Sciatic nerve (tissue), 2 donors: Measurements from ENCODE around the gene TGFBI. TPM values are rescaled to one million over a fixed set of nuclear protein-coding genes. Genes with fewer than 3 reads are reported as not detected.

Experiments used
- ATAC-seq: fragments of 200-7000 bp; cut with Tn5 transposase; one replicate; pipeline ENCODE4 v1.9.1; 2020; ENCODE audit warnings: mild to moderate bottlenecking, moderate library complexity
- DNase-seq: peaks from one replicate; pipeline ENCODE4 v3.0.0-alpha.2; 2020; ENCODE audit warnings: low spot score
- intact Hi-C: fragments of 100-400 bp; cut with DNase I; formaldehyde crosslinking; loops from one replicate; pipeline ENCODE4 v1.14.2; 2022
- total RNA-seq: library from RNA; stranded (reverse); fragmentation: NEBNext Ultra II Directional; extraction: Animal tissue kit (Norgen Biotek cat#: 25700); gene quantifications from one replicate; pipeline ENCODE4 v1.2.1, GENCODE V29; 2021
- donor health status: DM: no; HTN: no; CAD: no.
- donor health status: DM: no; HTN: no; CAD: no.

Gene TGFBI
- total RNA-seq, 1 donor from 2014 or later, result 232 TPM

- DNase-seq (no peak), ATAC-seq (no peak)
- intact Hi-C loops, result no loop called here
These were observed 28.7 kb downstream of the TGFBI start for GRCh38 chr5:136057401-136058038.

DNA sequence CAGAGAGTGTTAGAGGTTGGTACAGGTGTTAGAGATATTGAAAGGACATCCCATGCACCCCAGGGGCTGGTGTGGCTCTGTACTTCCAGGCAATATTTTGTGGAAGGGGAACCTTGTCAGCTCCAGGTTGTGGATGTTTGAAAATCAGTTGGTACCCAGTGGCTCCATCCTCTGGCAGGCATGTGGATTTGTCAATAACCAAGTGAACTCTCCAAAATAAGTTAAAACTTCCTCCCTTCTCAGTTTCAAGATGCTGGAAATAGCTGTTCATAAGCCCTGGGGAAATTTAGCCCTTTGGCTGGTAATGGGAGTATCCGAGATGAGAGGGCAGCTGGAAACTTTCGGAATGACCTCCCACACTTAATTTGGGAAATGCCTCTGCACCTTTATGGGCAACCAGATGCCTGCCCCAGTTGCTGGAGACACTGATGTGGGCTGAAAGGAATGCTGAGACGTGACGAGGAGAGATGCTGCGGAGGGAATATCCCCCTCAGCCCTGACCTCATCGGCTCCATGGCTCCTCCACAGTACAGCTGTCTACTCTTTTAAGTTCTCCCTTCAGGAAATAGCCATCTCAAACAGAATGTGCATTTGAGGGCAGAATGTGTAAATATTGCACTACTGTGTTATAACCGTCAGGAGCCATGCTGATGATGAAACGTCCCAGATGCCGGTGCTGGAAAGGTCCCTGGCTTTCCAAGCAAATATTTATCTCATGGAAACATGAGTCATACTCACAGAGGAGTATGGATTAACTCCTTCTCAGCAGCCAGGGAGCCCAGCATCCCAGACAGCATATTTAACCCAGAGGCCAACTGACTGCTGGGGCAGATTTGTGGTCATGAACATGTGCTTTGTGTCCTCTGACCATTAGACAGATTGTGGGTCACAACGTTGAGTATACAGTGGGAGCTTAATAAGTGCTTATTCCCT is 29.5 kb downstream of the TGFBI start:
- peak; percentile 82 for ATAC-seq
- intact Hi-C loops, result no loop called here
- peak; percentile 76 for DNase-seq

DNA sequence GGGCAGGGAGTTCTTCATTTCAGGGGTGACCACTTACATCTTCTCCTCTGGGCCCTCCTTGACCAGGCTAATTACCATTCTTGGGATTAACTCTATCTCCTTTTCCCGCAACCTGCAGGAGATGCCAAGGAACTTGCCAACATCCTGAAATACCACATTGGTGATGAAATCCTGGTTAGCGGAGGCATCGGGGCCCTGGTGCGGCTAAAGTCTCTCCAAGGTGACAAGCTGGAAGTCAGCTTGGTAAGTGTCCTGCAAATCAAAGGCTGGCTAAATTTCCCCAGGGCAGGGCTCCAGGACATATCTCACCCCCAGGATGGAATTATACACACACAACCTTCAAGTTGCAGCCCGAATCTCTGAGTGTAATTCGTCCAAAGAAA is 30.2 kb downstream of the TGFBI start:
- DNase-seq (no peak), ATAC-seq (no peak)
- intact Hi-C loops, result no loop called here

- intact Hi-C loops, result no loop called here
- DNase-seq (no peak), ATAC-seq (no peak)
These were observed 32.2 kb downstream of the TGFBI start for GRCh38 chr5:136060963-136061362.

DNA sequence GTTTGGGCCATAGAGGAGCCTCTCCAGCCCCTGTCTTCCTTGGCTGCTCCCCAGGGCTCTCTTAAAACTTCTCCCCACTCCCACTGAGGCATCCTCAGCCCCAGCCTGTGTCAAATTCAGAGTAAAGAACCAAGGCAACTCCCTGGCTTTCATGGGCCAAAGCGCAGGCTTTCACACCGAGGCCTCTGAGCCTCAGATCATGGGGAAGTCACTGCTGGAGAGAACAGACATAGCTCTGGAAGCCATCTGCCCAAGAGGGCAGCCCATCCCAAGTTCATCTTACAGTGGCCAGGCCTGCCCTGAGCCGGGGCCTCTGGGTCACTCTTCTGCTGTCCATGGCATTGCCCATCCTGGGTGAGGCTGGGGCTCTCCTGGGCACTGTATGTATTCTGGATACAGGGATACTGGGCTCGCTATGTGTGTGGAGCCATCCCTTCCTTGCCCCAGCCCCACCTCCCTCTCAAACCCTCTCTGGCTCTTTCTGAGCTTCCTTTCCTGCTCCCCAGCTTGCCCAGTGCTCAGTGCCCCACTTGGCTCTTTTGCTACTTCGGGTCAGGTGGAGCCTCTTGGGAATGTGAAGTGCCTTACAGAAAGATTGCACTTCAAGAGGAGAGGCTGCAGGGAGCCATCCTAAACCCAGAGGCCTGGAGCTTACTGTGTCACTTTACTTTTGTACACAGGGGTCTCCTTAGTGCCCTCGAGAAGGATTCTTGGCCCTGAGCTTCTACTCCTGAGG is 33.0 kb downstream of the TGFBI start:
- intact Hi-C loops, result no loop called here
- DNase-seq (no peak), ATAC-seq (no peak)

- DNase-seq (no peak), ATAC-seq (no peak)
- intact Hi-C loops, result no loop called here
These were observed 33.8 kb downstream of the TGFBI start for GRCh38 chr5:136062366-136063274.

GRCh38 chr5:136063778-136064465 is 35.1 kb downstream of the TGFBI start:
- DNase-seq (no peak), ATAC-seq (no peak)
- intact Hi-C loops, result no loop called here

GRCh38 chr5:136064510-136064909 is 35.7 kb downstream of the TGFBI start:
- DNase-seq (no peak), ATAC-seq (peak; percentile 29)
- intact Hi-C loops, result no loop called here

DNA sequence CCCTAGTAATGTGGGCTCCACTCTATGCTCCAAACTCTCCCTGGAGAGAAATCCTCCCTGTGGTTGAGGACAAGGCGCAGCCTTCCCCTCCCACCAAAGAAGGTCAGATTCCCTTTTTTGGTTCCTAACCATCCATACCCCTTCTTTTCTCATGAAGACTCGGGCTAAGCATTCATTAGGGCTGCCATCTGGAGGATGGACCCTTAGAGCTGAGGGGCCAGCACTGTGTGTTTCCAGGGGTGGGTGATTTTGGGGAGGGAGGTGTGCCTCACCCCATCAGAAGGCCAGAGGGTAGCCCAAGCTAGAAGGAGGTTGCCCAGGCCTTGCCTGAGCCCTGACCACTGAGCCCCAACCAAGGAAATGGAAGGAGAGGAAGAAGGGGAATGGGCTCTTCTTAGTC is 36.8 kb downstream of the TGFBI start:
- ATAC-seq (no peak), DNase-seq (no peak)
- intact Hi-C loops, result no loop called here

DNA sequence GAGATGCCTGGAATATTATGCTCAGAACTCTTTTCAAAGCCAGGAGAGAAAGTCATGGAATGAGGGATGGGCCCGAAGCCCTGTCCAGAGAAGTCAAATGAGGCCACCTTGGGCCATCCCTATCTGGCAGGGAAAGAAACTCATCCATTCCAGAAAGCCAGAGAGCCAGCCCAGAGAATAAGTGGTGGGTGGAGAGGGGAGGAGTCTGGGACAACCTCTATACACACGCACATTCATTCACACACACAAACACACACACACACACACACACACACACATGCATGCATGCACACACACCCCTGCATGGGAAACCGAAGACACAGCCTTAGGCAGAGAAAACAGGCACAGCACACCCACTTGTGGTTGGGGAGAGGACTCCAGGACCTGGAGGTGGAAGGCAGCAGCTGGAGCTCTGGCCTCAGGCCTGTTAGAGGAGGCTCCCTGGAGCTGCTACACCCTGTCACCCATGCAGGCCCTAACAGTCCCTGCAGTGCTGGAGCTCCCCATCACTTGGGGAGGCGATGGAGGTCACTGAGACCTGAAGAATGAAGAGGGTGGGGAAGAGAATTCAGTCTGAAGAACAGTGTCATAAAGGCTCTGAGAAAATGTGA is 38.0 kb downstream of the TGFBI start:
- ATAC-seq, result peak; percentile 89
- intact Hi-C loops, result no loop called here
- no peak for DNase-seq

DNA sequence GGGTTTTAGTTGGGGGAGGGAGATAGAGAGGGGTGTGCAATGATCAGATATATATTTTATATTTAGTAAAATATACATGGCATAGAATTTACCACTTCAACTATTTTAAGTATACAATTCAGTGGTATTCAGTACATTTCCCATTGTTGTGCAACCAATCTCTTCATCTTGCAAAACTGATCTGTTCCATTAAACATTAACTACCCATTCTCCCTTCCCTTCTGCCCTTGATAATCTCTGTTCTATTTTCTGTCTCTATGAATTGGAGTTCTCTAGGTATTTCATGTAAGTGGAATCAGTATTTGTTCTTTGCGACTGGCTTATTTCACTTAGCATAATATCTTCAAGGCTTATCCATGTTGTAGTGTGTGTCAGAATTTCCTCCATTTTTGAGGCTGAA is 38.6 kb downstream of the TGFBI start:
- DNase-seq (no peak), ATAC-seq (no peak)
- intact Hi-C loops, result no loop called here

DNA sequence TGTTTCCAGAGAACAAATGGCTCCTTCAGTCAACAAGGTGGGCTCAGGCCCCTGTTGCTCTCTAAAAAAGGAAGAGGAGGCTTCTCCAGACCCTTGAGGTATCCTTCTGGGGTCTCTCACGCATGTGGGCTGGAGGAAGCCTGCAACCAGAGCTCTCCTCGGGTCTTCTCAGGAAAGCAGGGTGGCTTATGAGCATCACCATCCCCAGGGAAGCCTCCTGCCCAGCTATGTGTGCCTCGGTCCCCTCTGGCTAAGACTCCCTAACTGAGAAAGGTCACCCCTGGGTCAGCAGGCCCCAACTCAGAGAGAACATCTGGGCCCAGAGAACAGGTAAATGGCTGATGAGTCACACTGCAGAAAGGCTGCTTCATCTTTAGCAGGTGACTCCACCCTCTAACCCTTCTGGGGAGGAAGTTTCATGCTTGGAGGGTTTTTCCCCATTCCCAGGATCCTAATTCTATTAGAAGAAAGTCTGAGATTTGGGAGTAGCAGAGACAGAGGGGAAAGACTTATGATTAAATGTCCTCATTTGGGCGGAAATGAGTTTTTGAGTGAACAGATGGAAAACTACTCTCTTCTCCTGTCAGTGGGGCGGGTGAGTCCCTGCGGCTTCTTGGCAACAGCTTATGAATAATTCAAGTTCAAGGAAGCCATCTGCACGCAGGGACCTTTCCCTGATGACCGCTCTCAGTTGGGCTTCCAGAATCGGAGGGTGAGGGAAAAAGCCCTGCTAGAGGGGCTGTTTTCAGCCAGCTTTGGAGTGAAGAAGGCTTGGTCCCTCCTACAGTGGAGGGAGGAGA is 41.9 kb downstream of the TGFBI start:
- intact Hi-C loops, result no loop called here
- no peak for DNase-seq
- ATAC-seq, result no peak

DNA sequence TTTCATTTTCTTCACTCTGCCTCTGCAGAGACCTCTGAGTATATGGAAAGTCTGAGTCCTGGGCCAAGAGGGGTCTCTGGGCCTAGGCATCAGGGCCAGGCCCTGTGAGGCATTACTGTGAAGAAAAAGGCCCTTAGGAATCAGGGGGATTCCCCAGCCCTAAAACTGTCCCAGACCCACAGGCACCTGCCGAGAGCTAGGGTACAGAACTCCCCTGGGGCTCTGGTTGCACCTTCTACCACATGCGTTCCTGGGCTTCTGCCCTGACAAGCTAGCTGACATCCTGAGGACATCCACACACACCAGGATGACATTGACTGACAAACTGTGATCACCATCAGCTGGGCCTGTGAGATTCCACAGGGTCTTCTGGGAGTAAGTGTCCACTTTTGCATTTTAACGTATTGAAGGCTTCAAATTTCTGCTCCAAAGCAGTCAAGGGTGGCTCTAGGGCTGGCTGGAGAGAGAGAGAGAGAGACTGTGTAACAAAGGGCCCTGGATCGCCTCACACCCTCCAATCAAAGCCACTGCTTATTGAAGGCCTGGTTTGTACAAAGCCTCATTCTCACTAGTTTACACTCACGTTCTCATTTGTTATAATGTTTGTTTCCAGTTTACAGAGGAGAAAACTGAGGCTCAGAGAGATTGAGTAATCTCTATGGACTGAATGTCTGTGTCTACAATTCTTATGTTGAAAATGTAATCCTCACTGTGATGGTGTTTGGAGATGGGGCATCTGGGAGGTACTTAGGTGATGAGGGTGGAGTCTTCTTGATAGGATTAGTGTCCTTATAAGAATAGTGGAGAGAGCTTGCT is 45.1 kb downstream of the TGFBI start:
- DNase-seq, result no peak
- intact Hi-C loops, result no loop called here

GRCh38 chr5:136075466-136075891 is 46.7 kb downstream of the TGFBI start:
- no peak for DNase-seq
- no peak for ATAC-seq
- intact Hi-C loops, result no loop called here

More for the DNA sequence above, 45.1 kb downstream of the TGFBI start:
- no peak for ATAC-seq

GRCh38 chr5:136076067-136076466 is 47.3 kb downstream of the TGFBI start:
- intact Hi-C loops, result no loop called here
- no peak for DNase-seq
- no peak for ATAC-seq

DNA sequence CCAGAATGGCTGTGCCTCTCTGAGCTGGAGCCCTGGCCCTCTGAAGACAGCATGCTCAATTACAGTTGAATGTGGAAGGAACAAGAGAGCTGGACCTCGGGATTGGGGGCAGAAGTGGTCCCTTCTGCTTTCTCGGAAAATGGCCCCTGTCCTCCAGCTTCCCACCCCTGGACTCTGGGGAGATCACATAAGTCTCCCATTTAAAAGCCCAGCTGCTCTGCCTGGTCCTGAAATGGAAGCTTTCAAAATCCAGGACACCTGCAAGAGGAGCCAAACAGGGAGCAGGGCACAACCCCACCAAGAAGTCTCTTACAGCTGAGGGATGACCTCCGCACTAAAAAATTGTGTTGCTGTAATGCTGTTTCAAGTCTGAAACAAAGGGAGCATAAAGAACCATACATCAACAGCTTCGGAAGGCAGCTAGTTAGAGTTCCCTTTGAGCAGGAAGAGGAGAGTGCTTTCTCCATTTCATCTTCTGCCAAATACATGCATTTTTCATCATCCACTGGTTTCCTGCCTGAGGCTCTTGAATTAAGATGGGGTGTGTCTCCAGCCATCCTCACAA is 48.2 kb downstream of the TGFBI start:
- intact Hi-C loops, result no loop called here
- DNase-seq (no peak), ATAC-seq (no peak)
